Activated CD4-positive, alpha-beta T cell treated with anti-CD3 and anti-CD28 coated beads, Interleukin-2, amount 10 ng/mL, durations not matched to agents 7 days and 5 days (primary cell): ENCODE results near the gene MMP25. TPM values are rescaled to one million over a fixed set of nuclear protein-coding genes. Genes with fewer than 3 reads are reported as not detected.
A peak's percentile ranks its signal among the peaks of the same experiment; 100 is the strongest.

Experiments used
- CTCF ChIA-PET: fragments of 350-600 bp; sonication (Branson Sonifier 250); formaldehyde crosslinking; loops from one replicate; lab custom pipeline; 2021; ENCODE audit warnings: antibody characterized with exemption; lab: Charles Lee
- POLR2A ChIA-PET: fragments of 350-600 bp; sonication (Branson Sonifier 250); formaldehyde crosslinking; loops from one replicate; lab custom pipeline; 2021; ENCODE audit warnings: antibody characterized with exemption; lab: Charles Lee
- DNase-seq: peaks from one replicate; pipeline ENCODE4 v3.0.0-alpha.2; 2020
- H3K27ac Mint-ChIP-seq: one replicate; pipeline ENCODE4 v1.8.0; 2021; ENCODE audit warnings: mild to moderate bottlenecking, moderate library complexity, mixed read lengths
- H3K27me3 Mint-ChIP-seq: one replicate; pipeline ENCODE4 v1.8.0; 2021; ENCODE audit warnings: mixed read lengths
- H3K36me3 Mint-ChIP-seq: one replicate; pipeline ENCODE4 v1.8.0; 2021; ENCODE audit warnings: low read depth, mixed read lengths
- H3K4me1 Mint-ChIP-seq: one replicate; pipeline ENCODE4 v1.8.0; 2021; ENCODE audit warnings: mixed read lengths
- H3K4me3 Mint-ChIP-seq: one replicate; pipeline ENCODE4 v1.8.0; 2021; ENCODE audit warnings: mild to moderate bottlenecking, moderate library complexity, mixed read lengths
- H3K9me3 Mint-ChIP-seq: one replicate; pipeline ENCODE4 v1.8.0; 2021; ENCODE audit warnings: mixed read lengths
- total RNA-seq, 2 experiments: library from RNA; stranded (reverse); gene quantifications; one replicate each; pipeline ENCODE4 v1.2.3, GENCODE V29; 2021

MMP25 gene
- total RNA-seq, 2 experiments from 2014 or later, result 18.1 to 19.8 TPM

- Mint-ChIP-seq H3K27me3 (no peaks in the 10 kb centered on the region), H3K36me3 (peaks cover 15% of the 10 kb centered on the region), H3K9me3 (no peaks in the 10 kb centered on the region), H3K4me1 (peaks cover 66% of the 10 kb centered on the region), H3K4me3 (peak overlapping the region; percentile 69), H3K27ac (peak overlapping the region; percentile 78)
- DNase-seq, result no peak
- CTCF ChIA-PET, result interaction anchor here (1.0 to 5.6 kb wide), 6 partner anchors 11 to 45 kb away, joined by 3 to 38 read pairs (median 4); partner anchors contain the start of gene ZSCAN10
- POLR2A ChIA-PET, result no interaction called here
These were observed 40.4 kb downstream of the MMP25 start for GRCh38 chr16:3086596-3087242.

GRCh38 chr16:3087243-3088235 lies 41.2 kb downstream of the MMP25 start:
- POLR2A ChIA-PET, result no interaction called here
- CTCF ChIA-PET, result interaction anchor here (1.0 to 5.6 kb wide), 6 partner anchors 11 to 44 kb away, joined by 3 to 38 read pairs (median 4); partner anchors contain the start of gene ZSCAN10
- peak overlapping the region; percentile 89 for H3K27ac Mint-ChIP-seq
- H3K4me1 Mint-ChIP-seq, result peaks cover 64% of the 10 kb centered on the region
- H3K4me3 Mint-ChIP-seq, result peak overlapping the region; percentile 69
- H3K9me3 Mint-ChIP-seq, result no peaks in the 10 kb centered on the region
- DNase-seq, result no peak
- peaks cover 13% of the 10 kb centered on the region for H3K36me3 Mint-ChIP-seq
- H3K27me3 Mint-ChIP-seq, result no peaks in the 10 kb centered on the region

GRCh38 chr16:3088450-3088849 lies 42.1 kb downstream of the MMP25 start:
- ChIA-PET CTCF (interaction anchor here (1.1 to 5.6 kb wide), 3 partner anchors 8 to 24 kb away, joined by 3 to 38 read pairs (median 6); partner anchors contain the start of gene ZSCAN10), POLR2A (no interaction called here)
- Mint-ChIP-seq H3K4me3 (peak overlapping the region; percentile 17), H3K27me3 (no peaks in the 10 kb centered on the region), H3K9me3 (no peaks in the 10 kb centered on the region), H3K4me1 (peaks cover 64% of the 10 kb centered on the region), H3K27ac (peak overlapping the region; percentile 88), H3K36me3 (peaks cover 8% of the 10 kb centered on the region)
- no peak for DNase-seq

GRCh38 chr16:3088925-3089716 lies 42.8 kb downstream of the MMP25 start:
- POLR2A ChIA-PET, result no interaction called here
- peaks cover 63% of the 10 kb centered on the region for H3K4me1 Mint-ChIP-seq
- no peaks in the 10 kb centered on the region for H3K9me3 Mint-ChIP-seq

GRCh38 chr16:3089717-3090592 lies 43.6 kb downstream of the MMP25 start:
- POLR2A ChIA-PET, result no interaction called here
- Mint-ChIP-seq H3K36me3 (peaks cover 6% of the 10 kb centered on the region), H3K4me3 (no peak overlapping the region)

More at GRCh38 chr16:3088925-3089716, 42.8 kb downstream of the MMP25 start:
- Mint-ChIP-seq H3K4me3 (no peak overlapping the region), H3K36me3 (peaks cover 8% of the 10 kb centered on the region), H3K27me3 (no peaks in the 10 kb centered on the region), H3K27ac (no peak overlapping the region)
- CTCF ChIA-PET, result interaction anchor here (0.9 to 5.6 kb wide), 4 partner anchors 9 to 40 kb away, joined by 3 to 38 read pairs (median 4); partner anchors contain the start of gene ZSCAN10
- DNase-seq, result no peak

GRCh38 chr16:3091551-3091950 lies 45.2 kb downstream of the MMP25 start:
- H3K27ac Mint-ChIP-seq, result peak overlapping the region; percentile 81
- POLR2A ChIA-PET, result no interaction called here
- H3K4me3 Mint-ChIP-seq, result no peak overlapping the region

More at GRCh38 chr16:3089717-3090592, 43.6 kb downstream of the MMP25 start:
- Mint-ChIP-seq H3K9me3 (no peaks in the 10 kb centered on the region), H3K27ac (no peak overlapping the region), H3K27me3 (no peaks in the 10 kb centered on the region), H3K4me1 (peaks cover 62% of the 10 kb centered on the region)
- DNase-seq, result no peak
- CTCF ChIA-PET, result interaction anchor here (0.9 to 5.6 kb wide), 5 partner anchors 8 to 40 kb away, joined by 3 to 38 read pairs (median 8); partner anchors contain the start of gene ZSCAN10

GRCh38 chr16:3092501-3092941 lies 46.2 kb downstream of the MMP25 start:
- H3K36me3 Mint-ChIP-seq, result no peaks in the 10 kb centered on the region
- no peak overlapping the region for H3K4me3 Mint-ChIP-seq
- H3K4me1 Mint-ChIP-seq, result peaks cover 60% of the 10 kb centered on the region
- no peak for DNase-seq
- ChIA-PET POLR2A (no interaction called here), CTCF (interaction anchor here (0.9 to 2.4 kb wide), 5 partner anchors 9 to 42 kb away, joined by 3 to 11 read pairs (median 3); partner anchors contain the start of gene ZNF213)
- H3K27ac Mint-ChIP-seq, result no peak overlapping the region
- H3K9me3 Mint-ChIP-seq, result no peaks in the 10 kb centered on the region
- no peaks in the 10 kb centered on the region for H3K27me3 Mint-ChIP-seq

More at GRCh38 chr16:3091551-3091950, 45.2 kb downstream of the MMP25 start:
- no peaks in the 10 kb centered on the region for H3K27me3 Mint-ChIP-seq
- peaks cover 62% of the 10 kb centered on the region for H3K4me1 Mint-ChIP-seq
- H3K36me3 Mint-ChIP-seq, result no peaks in the 10 kb centered on the region
- CTCF ChIA-PET, result interaction anchor here (1.5 to 5.6 kb wide), 4 partner anchors 7 to 43 kb away, joined by 3 to 38 read pairs (median 10); partner anchors contain the start of genes ZNF213 and ZSCAN10
- DNase-seq, result no peak
- no peaks in the 10 kb centered on the region for H3K9me3 Mint-ChIP-seq

GRCh38 chr16:3094289-3095027 lies 48.1 kb downstream of the MMP25 start:
- Mint-ChIP-seq H3K36me3 (no peaks in the 10 kb centered on the region), H3K27ac (peak overlapping the region; percentile 11), H3K27me3 (no peaks in the 10 kb centered on the region), H3K4me1 (peaks cover 62% of the 10 kb centered on the region), H3K9me3 (no peaks in the 10 kb centered on the region), H3K4me3 (no peak overlapping the region)
- ChIA-PET POLR2A (interaction anchor here (0.7 kb wide), 1 partner anchor 20 kb away, joined by 5 read pairs; no protein-coding TSS in a partner anchor), CTCF (interaction anchor here (0.8 to 5.1 kb wide), 6 partner anchors 8 to 38 kb away, joined by 3 to 38 read pairs (median 4); no protein-coding TSS in a partner anchor)
- DNase-seq, result peak; percentile 64

GRCh38 chr16:3095869-3096268 lies 49.5 kb downstream of the MMP25 start:
- peak overlapping the region; percentile 32 for H3K4me3 Mint-ChIP-seq
- H3K27ac Mint-ChIP-seq, result peak overlapping the region; percentile 80
- no peaks in the 10 kb centered on the region for H3K36me3 Mint-ChIP-seq
- peaks cover 68% of the 10 kb centered on the region for H3K4me1 Mint-ChIP-seq
- no peaks in the 10 kb centered on the region for H3K9me3 Mint-ChIP-seq
- POLR2A ChIA-PET, result interaction anchor here (1.4 kb wide), 1 partner anchor 30 kb away, joined by 3 read pairs; the partner anchor contains the start of gene IL32
- CTCF ChIA-PET, result interaction anchor here (0.6 to 6.2 kb wide), 21 partner anchors 7 to 70 kb away, joined by 3 to 38 read pairs (median 5); partner anchors contain the start of gene IL32
- DNase-seq, result peak; percentile 74
- H3K27me3 Mint-ChIP-seq, result no peaks in the 10 kb centered on the region

GRCh38 chr16:3096362-3096761 lies 50.0 kb downstream of the MMP25 start:
- H3K4me3 Mint-ChIP-seq, result no peak overlapping the region

More at GRCh38 chr16:3096362-3096761, 50.0 kb downstream of the MMP25 start:
- CTCF ChIA-PET, result interaction anchor here (0.6 to 6.2 kb wide), 17 partner anchors 7 to 69 kb away, joined by 3 to 38 read pairs (median 5); partner anchors contain the start of gene IL32
- H3K36me3 Mint-ChIP-seq, result no peaks in the 10 kb centered on the region
- no peaks in the 10 kb centered on the region for H3K27me3 Mint-ChIP-seq
- DNase-seq, result no peak
- peaks cover 68% of the 10 kb centered on the region for H3K4me1 Mint-ChIP-seq
- POLR2A ChIA-PET, result interaction anchor here (0.7 to 1.4 kb wide), 3 partner anchors 21 to 31 kb away, joined by 3 read pairs; partner anchors contain the start of gene IL32
- H3K27ac Mint-ChIP-seq, result no peak overlapping the region
- no peaks in the 10 kb centered on the region for H3K9me3 Mint-ChIP-seq
